Brain microvascular endothelial cell (primary cell): Measurements from ENCODE around the gene PTPRT.

Experiments used
- DNase-seq: peaks from one replicate; pipeline ENCODE4 v3.0.0-alpha.2; 2020
- H3K27ac ChIP-seq: fragments of 250-450 bp; sonication (Bioruptor Pico); 2 replicates; pipeline ENCODE4 v1.5.1; 2020; ENCODE audit warnings: mild to moderate bottlenecking, moderate library complexity
- H3K27me3 ChIP-seq: fragments of 250-450 bp; sonication (Bioruptor Pico); replicated peaks from 2 replicates; pipeline ENCODE4 v1.5.1; 2020; ENCODE audit warnings: mild to moderate bottlenecking
- H3K36me3 ChIP-seq: fragments of 250-450 bp; sonication (Bioruptor Pico); replicated peaks from 2 replicates; pipeline ENCODE4 v1.5.1; 2020; ENCODE audit warnings: mild to moderate bottlenecking
- H3K4me3 ChIP-seq: 2 replicates; pipeline ENCODE4 v1.5.1; 2011; ENCODE audit warnings: low read depth, mild to moderate bottlenecking, control low read depth, low read length, moderate library complexity
- CTCF ChIP-seq: IDR thresholded peaks from 2 replicates; pipeline ENCODE4 v1.5.1; 2011; ENCODE audit warnings: low read depth, mild to moderate bottlenecking, moderate library complexity, low read length, control low read depth, inconsistent platforms; ENCODE audit errors: missing control alignments
- in situ Hi-C: cut with HindIII; loops from 2 replicates; pipeline ENCODE4 v1.10.0; 2017; ENCODE audit warnings: low sequenced_read_pairs, low pct_ligation_motif_present

Gene PTPRT

DNA sequence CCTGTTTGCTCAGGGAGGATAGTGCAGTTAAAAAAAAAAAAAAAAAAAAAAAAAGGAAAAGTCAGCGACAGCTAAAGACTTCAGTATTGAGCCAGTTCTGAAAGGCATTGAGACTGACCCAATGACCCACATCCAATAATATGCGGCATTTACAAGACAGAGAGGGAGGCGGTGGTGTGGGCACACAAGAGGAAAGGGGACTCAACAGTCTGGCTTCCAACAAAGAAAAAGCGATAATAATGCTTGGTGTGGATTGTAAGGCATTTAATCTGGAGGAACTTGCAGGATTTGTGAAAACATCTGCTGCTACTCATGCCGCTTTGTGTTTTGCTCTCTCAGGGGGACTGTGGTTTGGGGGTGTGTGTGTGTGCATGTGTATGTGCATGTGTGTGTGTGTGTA lies 787.3 kb downstream of the PTPRT start:
- no peak overlapping the region for H3K4me3 ChIP-seq
- DNase-seq, result no peak
- no peak for TF ChIP-seq CTCF
- H3K27me3 ChIP-seq, result no peaks in the 10 kb centered on the region
- H3K27ac ChIP-seq, result no peak overlapping the region
- H3K36me3 ChIP-seq, result no peaks in the 10 kb centered on the region
- in situ Hi-C loops, result no loop called here

DNA sequence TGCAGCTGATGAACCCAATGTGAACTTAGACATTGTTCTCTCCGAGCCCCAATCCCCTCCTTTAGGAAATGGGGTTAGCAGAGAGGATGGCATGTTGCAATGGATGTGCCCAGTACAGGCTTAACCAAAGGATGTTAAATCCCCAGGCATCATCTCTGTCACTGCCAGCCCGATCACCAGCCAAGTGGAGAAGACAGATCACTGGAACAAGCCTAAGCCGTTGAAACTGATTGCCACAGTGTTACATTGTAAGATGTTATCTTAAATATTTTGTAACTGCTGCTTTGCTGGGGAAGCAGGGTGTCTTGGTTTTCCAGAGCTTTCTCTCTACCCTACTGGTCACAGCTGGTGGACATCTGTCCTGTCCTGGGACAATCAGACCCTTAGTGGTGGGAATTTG lies 788.1 kb downstream of the PTPRT start:
- Histone ChIP-seq H3K27me3 (no peaks in the 10 kb centered on the region), H3K36me3 (no peaks in the 10 kb centered on the region), H3K4me3 (no peak overlapping the region), H3K27ac (no peak overlapping the region)
- in situ Hi-C loops, result no loop called here
- no peak for TF ChIP-seq CTCF
- no peak for DNase-seq

GRCh38 chr20:42399802-42400201 lies 789.9 kb downstream of the PTPRT start:
- no peaks in the 10 kb centered on the region for H3K27me3 ChIP-seq
- no peak for TF ChIP-seq CTCF
- no peak overlapping the region for H3K27ac ChIP-seq
- H3K36me3 ChIP-seq, result no peaks in the 10 kb centered on the region
- in situ Hi-C loops, result no loop called here
- no peak overlapping the region for H3K4me3 ChIP-seq
- DNase-seq, result no peak

DNA sequence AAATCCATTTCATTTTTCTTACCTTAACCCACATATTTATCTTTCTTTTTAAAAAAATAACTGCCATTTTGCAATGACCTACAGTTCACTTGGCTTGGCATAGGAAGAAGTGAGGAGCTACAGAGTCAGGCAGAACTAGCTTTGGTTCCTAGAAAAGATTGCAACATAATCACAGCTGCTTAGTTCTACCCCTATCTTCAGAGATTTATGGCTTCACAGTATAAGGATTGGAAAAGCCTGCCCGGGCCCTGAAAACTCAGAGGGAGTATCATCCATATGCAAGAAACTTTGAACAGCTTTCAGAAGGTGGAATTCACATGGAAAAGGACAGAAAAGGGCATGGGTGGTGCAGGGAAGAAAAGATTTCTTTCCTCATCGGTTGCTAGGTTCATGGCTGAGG lies 797.3 kb downstream of the PTPRT start:
- H3K4me3 ChIP-seq, result no peak overlapping the region
- H3K27ac ChIP-seq, result no peak overlapping the region
- no peak for DNase-seq
- no peaks in the 10 kb centered on the region for H3K27me3 ChIP-seq
- H3K36me3 ChIP-seq, result no peaks in the 10 kb centered on the region
- no peak for TF ChIP-seq CTCF
- in situ Hi-C loops, result no loop called here

- Histone ChIP-seq H3K27ac (no peak overlapping the region), H3K27me3 (no peaks in the 10 kb centered on the region), H3K4me3 (no peak overlapping the region), H3K36me3 (no peaks in the 10 kb centered on the region)
- in situ Hi-C loops, result no loop called here
- no peak for TF ChIP-seq CTCF
- no peak for DNase-seq
These were observed 797.9 kb downstream of the PTPRT start for GRCh38 chr20:42391807-42392206.

GRCh38 chr20:42380287-42380686 lies 809.4 kb downstream of the PTPRT start:
- no peaks in the 10 kb centered on the region for H3K27me3 ChIP-seq
- DNase-seq, result no peak
- H3K4me3 ChIP-seq, result no peak overlapping the region
- no peak for TF ChIP-seq CTCF
- H3K36me3 ChIP-seq, result no peaks in the 10 kb centered on the region
- in situ Hi-C loops, result no loop called here
- no peak overlapping the region for H3K27ac ChIP-seq
